Panc1 (cell line): Measurements from ENCODE around the gene PPM1N. TPM values are rescaled to one million over a fixed set of nuclear protein-coding genes. Genes with fewer than 3 reads are reported as not detected.

Source experiments
- ATAC-seq: fragments of 200-7000 bp; cut with Tn5 transposase; 2 replicates; pipeline ENCODE4 v1.9.1; 2020; ENCODE audit warnings: mild to moderate bottlenecking, moderate library complexity
- BruUV-seq: library from RNA; stranded (reverse); fragments of 400-500 nt; replicated peaks from 2 replicates; lab custom pipeline; 2021; lab: Mats Ljungman, UMichigan
- CTCF ChIA-PET: fragments of 300-600 bp; sonication (Branson Sonifier 250); formaldehyde crosslinking; loops from one replicate; lab custom pipeline; 2022; ENCODE audit warnings: antibody characterized with exemption; lab: Charles Lee
- POLR2A ChIA-PET: fragments of 300-600 bp; sonication (Branson Sonifier 250); formaldehyde crosslinking; loops from one replicate; lab custom pipeline; 2022; ENCODE audit warnings: antibody characterized with exemption; lab: Charles Lee
- DNase-seq: peaks from one replicate; pipeline ENCODE4 v3.0.0-alpha.2; 2010; ENCODE audit warnings: low read depth, low spot score
- H3K27ac ChIP-seq: 2 replicates; pipeline ENCODE4 v1.5.1; 2011; ENCODE audit warnings: mild to moderate bottlenecking, low read length, inconsistent platforms
- H3K27me3 ChIP-seq: fragments of 200-500 bp; sonication (Bioruptor generic); 2 replicates; pipeline ENCODE4 v1.6.0; 2014; ENCODE audit warnings: low read length, inconsistent platforms; ENCODE audit not compliant: control insufficient read depth, insufficient read depth
- H3K36me3 ChIP-seq: fragments of 200-500 bp; sonication (Bioruptor generic); 2 replicates; pipeline ENCODE4 v1.5.1; 2014; ENCODE audit warnings: inconsistent platforms, mild to moderate bottlenecking, low read length, moderate library complexity; ENCODE audit not compliant: control insufficient read depth, insufficient read depth
- H3K4me1 ChIP-seq: 2 replicates; pipeline ENCODE4 v1.5.1; 2011; ENCODE audit warnings: inconsistent platforms, mild to moderate bottlenecking, low read length, moderate library complexity; ENCODE audit not compliant: control insufficient read depth, insufficient read depth
- H3K4me3 ChIP-seq, 2 experiments: 2 replicates each; pipeline ENCODE4 v1.5.1; 2011 to 2012; ENCODE audit warnings: low read depth in 2 of 2, low read length in 2 of 2, mild to moderate bottlenecking in 2 of 2, inconsistent platforms in 1 of 2, moderate library complexity in 1 of 2
- H3K9me3 ChIP-seq: fragments of 200-500 bp; sonication (Bioruptor generic); 2 replicates; pipeline ENCODE4 v1.5.1; 2014; ENCODE audit warnings: low read depth, mild to moderate bottlenecking, inconsistent platforms, low read length, moderate library complexity; ENCODE audit not compliant: control insufficient read depth, insufficient read depth
- POLR2AphosphoS5 ChIP-seq: IDR thresholded peaks from 2 replicates; pipeline ENCODE4 v1.6.1; 2012; ENCODE audit warnings: mild to moderate bottlenecking, low read depth, low read length, moderate library complexity
- SIN3A ChIP-seq: IDR thresholded peaks from 2 replicates; pipeline ENCODE4 v1.6.1; 2012; ENCODE audit warnings: low read depth, mild to moderate bottlenecking, low read length, moderate library complexity, borderline replicate concordance; ENCODE audit not compliant: insufficient read depth
- TCF7L2 ChIP-seq: IDR thresholded peaks from 2 replicates; pipeline ENCODE4 v1.6.1; 2011; ENCODE audit warnings: mild to moderate bottlenecking, low read depth, low read length, inconsistent platforms
- in situ Hi-C: cut with HindIII; loops from 2 replicates; pipeline ENCODE4 v1.10.0; 2016; ENCODE audit warnings: low sequenced_read_pairs, low pct_unique_long_range_greater_than_20kb
- intact Hi-C: fragments of 100-400 bp; cut with micrococcal nuclease; formaldehyde crosslinking; loops from one replicate; pipeline ENCODE4 v1.10.0; 2022; ENCODE audit not compliant: unreplicated experiment
- total RNA-seq: library from RNA; stranded (reverse); gene quantifications from one replicate; pipeline ENCODE4 v1.2.1, GENCODE V29; 2021; ENCODE audit not compliant: unreplicated experiment
- TF ChIP-seq, protein P1 (sequence below), 2 experiments: IDR thresholded peaks; 2 replicates each; pipeline ENCODE4 v1.6.1; 2011 to 2012; ENCODE audit warnings: low read depth in 2 of 2, control low read depth in 1 of 2, low read length in 1 of 2, mild to moderate bottlenecking in 1 of 2, moderate library complexity in 1 of 2; ENCODE audit not compliant: insufficient read depth in 1 of 2
- TF ChIP-seq, protein P2 (sequence below): fragments of 450-650 bp; IDR thresholded peaks from 2 replicates; pipeline ENCODE4 v1.5.1; 2017; ENCODE audit warnings: mild to moderate bottlenecking

Gene PPM1N
- total RNA-seq, 1 experiment from 2014 or later: 3.3 TPM

DNA sequence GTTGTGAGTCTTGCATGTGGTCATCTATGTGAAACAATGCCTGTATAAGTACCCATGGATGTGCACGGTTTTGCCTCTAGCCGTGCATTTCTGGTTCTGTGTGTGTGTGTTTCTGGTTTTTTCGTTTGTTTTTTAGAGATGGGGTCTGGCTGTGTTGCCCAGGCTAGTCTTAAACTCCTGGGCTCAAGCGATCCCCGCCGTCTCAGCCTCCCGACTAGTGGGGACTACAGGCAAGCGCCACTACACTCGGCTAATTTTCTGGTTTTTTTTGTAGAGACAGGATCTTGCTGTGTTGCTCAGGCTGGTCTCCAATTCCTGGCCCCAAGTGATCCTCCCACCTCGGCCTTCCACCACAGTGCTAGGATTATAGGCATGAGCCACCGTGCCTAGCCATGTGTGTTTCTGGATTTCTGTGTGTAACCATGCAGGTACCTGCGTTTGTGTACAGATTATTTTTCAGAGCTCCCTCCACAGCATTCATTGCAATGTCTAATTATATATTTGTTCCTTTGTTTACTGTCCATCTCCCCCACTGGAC, 46.3 kb upstream of the PPM1N start:
- TF ChIP-seq SIN3A (no peak), TCF7L2 (no peak), POLR2AphosphoS5 (no peak)
- TF ChIP-seq, protein P1, sequence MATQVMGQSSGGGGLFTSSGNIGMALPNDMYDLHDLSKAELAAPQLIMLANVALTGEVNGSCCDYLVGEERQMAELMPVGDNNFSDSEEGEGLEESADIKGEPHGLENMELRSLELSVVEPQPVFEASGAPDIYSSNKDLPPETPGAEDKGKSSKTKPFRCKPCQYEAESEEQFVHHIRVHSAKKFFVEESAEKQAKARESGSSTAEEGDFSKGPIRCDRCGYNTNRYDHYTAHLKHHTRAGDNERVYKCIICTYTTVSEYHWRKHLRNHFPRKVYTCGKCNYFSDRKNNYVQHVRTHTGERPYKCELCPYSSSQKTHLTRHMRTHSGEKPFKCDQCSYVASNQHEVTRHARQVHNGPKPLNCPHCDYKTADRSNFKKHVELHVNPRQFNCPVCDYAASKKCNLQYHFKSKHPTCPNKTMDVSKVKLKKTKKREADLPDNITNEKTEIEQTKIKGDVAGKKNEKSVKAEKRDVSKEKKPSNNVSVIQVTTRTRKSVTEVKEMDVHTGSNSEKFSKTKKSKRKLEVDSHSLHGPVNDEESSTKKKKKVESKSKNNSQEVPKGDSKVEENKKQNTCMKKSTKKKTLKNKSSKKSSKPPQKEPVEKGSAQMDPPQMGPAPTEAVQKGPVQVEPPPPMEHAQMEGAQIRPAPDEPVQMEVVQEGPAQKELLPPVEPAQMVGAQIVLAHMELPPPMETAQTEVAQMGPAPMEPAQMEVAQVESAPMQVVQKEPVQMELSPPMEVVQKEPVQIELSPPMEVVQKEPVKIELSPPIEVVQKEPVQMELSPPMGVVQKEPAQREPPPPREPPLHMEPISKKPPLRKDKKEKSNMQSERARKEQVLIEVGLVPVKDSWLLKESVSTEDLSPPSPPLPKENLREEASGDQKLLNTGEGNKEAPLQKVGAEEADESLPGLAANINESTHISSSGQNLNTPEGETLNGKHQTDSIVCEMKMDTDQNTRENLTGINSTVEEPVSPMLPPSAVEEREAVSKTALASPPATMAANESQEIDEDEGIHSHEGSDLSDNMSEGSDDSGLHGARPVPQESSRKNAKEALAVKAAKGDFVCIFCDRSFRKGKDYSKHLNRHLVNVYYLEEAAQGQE (IDR thresholded peaks at IDR 0.05; ENCODE audit: insufficient read depth in 1 of 2, low read depth in 2 of 2, low read length in 1 of 2): no peak
- TF ChIP-seq, protein P2, sequence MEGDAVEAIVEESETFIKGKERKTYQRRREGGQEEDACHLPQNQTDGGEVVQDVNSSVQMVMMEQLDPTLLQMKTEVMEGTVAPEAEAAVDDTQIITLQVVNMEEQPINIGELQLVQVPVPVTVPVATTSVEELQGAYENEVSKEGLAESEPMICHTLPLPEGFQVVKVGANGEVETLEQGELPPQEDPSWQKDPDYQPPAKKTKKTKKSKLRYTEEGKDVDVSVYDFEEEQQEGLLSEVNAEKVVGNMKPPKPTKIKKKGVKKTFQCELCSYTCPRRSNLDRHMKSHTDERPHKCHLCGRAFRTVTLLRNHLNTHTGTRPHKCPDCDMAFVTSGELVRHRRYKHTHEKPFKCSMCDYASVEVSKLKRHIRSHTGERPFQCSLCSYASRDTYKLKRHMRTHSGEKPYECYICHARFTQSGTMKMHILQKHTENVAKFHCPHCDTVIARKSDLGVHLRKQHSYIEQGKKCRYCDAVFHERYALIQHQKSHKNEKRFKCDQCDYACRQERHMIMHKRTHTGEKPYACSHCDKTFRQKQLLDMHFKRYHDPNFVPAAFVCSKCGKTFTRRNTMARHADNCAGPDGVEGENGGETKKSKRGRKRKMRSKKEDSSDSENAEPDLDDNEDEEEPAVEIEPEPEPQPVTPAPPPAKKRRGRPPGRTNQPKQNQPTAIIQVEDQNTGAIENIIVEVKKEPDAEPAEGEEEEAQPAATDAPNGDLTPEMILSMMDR: no peak
- intact Hi-C loops: no loop called here
- Histone ChIP-seq H3K27ac (no peak overlapping the region), H3K4me3 (peak overlapping the region in 1 of 2 experiments; percentile 74; a peak in 1 of 4 replicates), H3K36me3 (no peaks in the 10 kb centered on the region), H3K4me1 (peaks cover 22% of the 10 kb centered on the region), H3K9me3 (no peaks in the 10 kb centered on the region), H3K27me3 (no peaks in the 10 kb centered on the region)
- no peak for ATAC-seq
- in situ Hi-C loops: no loop called here
- CTCF ChIA-PET: no interaction called here
- BruUV-seq: no TSS peak
- POLR2A ChIA-PET: interaction anchor here (0.6 to 2.8 kb wide), 2 partner anchors 15 to 25 kb away, joined by 7 to 20 read pairs; no protein-coding TSS in a partner anchor
- DNase-seq: no peak

DNA sequence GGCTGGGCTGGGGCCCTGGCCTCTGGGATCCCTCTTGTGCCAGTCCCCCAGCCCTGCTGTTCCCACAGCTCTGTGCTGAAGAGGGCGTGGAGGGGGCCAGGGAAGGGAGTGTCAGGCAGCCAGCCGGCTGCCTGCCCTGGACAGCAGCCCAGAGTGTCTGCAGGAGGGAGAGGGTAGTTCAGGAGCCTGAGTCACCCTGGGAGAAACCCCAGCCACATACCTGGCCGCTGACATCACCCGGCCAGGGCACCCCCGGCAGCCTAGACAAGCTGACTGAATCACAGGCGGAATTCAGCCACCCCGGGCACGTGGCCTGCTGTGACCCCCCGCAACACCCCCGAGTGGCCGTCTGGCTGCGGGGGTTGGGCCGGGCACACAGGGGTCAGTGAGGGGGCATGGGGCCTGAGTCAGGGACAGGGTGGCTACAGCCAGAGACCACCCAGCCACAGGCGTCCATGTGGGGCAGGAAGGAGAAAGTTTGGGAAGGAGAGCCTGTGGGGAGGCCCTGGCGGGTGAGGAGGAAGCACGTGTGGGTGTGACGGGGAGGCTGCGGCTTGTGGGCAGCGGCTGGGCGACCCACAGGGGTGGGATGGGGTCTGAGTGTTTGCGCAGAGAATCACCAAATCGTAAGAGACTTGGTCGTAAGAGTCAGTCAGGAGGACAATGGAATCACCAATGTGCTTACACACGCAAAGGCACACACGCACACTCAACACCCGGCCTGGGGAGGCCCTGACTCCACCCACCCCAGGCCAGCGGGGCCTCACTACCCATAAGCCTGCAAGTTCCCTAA, 42.3 kb upstream of the PPM1N start:
- Histone ChIP-seq H3K27me3 (no peaks in the 10 kb centered on the region), H3K27ac (peak overlapping the region; percentile 56), H3K4me3 (peak overlapping the region; percentile 8 to 41; a peak in 3 of 4 replicates), H3K36me3 (no peaks in the 10 kb centered on the region), H3K9me3 (no peaks in the 10 kb centered on the region), H3K4me1 (peaks cover 11% of the 10 kb centered on the region)
- no TSS peak for BruUV-seq
- TF ChIP-seq, protein P1 (IDR thresholded peaks at IDR 0.05; ENCODE audit: insufficient read depth in 1 of 2, low read depth in 2 of 2, low read length in 1 of 2): no peak
- TF ChIP-seq TCF7L2 (0 out of 2 replicates have a peak, but pooled peaks have one; percentile 15), SIN3A (peak; percentile 96), POLR2AphosphoS5 (peak; percentile 66; the same call in 1 of the 2 replicates)
- TF ChIP-seq, protein P2: no peak
- CTCF ChIA-PET: no interaction called here
- DNase-seq (peak; percentile 92), ATAC-seq (peak; percentile 94)
- POLR2A ChIA-PET: interaction anchor here (0.6 to 1.4 kb wide), 3 partner anchors 10 to 21 kb away, joined by 7 to 18 read pairs (median 9); partner anchors contain the start of gene FOSB
- intact Hi-C loops: no loop called here
- in situ Hi-C loops: no loop called here
